Measurements from ENCODE around the gene PDE10A.

DNA sequence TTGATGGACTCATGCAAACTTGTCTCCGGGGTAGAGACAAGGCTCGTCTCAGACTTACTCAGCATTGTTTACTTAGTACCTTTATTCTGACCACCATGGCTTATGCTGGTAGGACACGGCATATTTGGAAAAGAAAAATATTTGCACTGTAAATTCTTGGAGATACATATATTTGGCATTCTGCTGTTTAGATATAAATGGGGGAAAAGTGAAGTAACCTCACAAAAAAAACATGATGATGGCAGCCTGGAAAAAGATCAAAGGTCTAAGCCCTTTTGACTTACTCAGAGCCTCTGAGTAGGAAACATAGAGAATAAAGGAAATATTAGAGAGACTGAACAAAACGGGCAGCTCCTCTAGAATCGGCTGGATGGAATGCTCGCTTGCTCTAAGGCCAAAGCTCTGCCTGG, 32.5 kb downstream of the PDE10A start:
- TF ChIP-seq, protein P1, sequence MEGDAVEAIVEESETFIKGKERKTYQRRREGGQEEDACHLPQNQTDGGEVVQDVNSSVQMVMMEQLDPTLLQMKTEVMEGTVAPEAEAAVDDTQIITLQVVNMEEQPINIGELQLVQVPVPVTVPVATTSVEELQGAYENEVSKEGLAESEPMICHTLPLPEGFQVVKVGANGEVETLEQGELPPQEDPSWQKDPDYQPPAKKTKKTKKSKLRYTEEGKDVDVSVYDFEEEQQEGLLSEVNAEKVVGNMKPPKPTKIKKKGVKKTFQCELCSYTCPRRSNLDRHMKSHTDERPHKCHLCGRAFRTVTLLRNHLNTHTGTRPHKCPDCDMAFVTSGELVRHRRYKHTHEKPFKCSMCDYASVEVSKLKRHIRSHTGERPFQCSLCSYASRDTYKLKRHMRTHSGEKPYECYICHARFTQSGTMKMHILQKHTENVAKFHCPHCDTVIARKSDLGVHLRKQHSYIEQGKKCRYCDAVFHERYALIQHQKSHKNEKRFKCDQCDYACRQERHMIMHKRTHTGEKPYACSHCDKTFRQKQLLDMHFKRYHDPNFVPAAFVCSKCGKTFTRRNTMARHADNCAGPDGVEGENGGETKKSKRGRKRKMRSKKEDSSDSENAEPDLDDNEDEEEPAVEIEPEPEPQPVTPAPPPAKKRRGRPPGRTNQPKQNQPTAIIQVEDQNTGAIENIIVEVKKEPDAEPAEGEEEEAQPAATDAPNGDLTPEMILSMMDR (conservative IDR thresholded peaks at IDR 0.05; ENCODE audit: low read depth, low read length) = no peak
- no peak for TF ChIP-seq POLR2A (IDR thresholded peaks at IDR 0.05; ENCODE audit: low read depth, low read length)
- TF ChIP-seq RAD21 (IDR thresholded peaks at IDR 0.05; ENCODE audit: low read length) = no peak
- TF ChIP-seq MXI1 (IDR thresholded peaks at IDR 0.05; ENCODE audit: borderline replicate concordance, low read depth, low read length) = no peak
- TF ChIP-seq SMC3 (IDR thresholded peaks at IDR 0.05; ENCODE audit: low read depth, low read length) = no peak
- TF ChIP-seq RFX5 (IDR thresholded peaks at IDR 0.05; ENCODE audit: low read depth, low read length) = no peak
- no peak for TF ChIP-seq MAZ (IDR thresholded peaks at IDR 0.05; ENCODE audit: borderline replicate concordance, low read depth, low read length)
- TF ChIP-seq FOS (IDR thresholded peaks at IDR 0.05; ENCODE audit: low read depth, low read length) = no peak
- TF ChIP-seq MAFK (IDR thresholded peaks at IDR 0.05; ENCODE audit: low read depth, low read length) = no peak
- TF ChIP-seq, protein P2, sequence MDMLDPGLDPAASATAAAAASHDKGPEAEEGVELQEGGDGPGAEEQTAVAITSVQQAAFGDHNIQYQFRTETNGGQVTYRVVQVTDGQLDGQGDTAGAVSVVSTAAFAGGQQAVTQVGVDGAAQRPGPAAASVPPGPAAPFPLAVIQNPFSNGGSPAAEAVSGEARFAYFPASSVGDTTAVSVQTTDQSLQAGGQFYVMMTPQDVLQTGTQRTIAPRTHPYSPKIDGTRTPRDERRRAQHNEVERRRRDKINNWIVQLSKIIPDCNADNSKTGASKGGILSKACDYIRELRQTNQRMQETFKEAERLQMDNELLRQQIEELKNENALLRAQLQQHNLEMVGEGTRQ (IDR thresholded peaks at IDR 0.05; ENCODE audit: low read depth, low read length) = no peak
- TF ChIP-seq, protein P3, sequence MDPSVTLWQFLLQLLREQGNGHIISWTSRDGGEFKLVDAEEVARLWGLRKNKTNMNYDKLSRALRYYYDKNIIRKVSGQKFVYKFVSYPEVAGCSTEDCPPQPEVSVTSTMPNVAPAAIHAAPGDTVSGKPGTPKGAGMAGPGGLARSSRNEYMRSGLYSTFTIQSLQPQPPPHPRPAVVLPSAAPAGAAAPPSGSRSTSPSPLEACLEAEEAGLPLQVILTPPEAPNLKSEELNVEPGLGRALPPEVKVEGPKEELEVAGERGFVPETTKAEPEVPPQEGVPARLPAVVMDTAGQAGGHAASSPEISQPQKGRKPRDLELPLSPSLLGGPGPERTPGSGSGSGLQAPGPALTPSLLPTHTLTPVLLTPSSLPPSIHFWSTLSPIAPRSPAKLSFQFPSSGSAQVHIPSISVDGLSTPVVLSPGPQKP (IDR thresholded peaks at IDR 0.05; ENCODE audit: borderline replicate concordance, low read depth, low read length) = no peak
- no peak for TF ChIP-seq NFE2L2 (IDR thresholded peaks at IDR 0.05; ENCODE audit: low read depth, low read length)
- TF ChIP-seq CHD1 (IDR thresholded peaks at IDR 0.05; ENCODE audit: low read depth, low read length) = no peak
- no peak for TF ChIP-seq CEBPB (IDR thresholded peaks at IDR 0.05; ENCODE audit: low read depth, low read length)
